Tibial nerve (tissue), 4 donors: ENCODE data around the gene APBA3. TPM values are rescaled to one million over a fixed set of nuclear protein-coding genes. Genes with fewer than 3 reads are reported as not detected.
"Not testable (repeated sequence)": the region's sequence is repeated elsewhere in the genome, so short reads cannot be mapped to it uniquely, and the experiment has no call there.

Experiments used
- DNase-seq, 2 donors: peaks; one replicate each; pipeline ENCODE4 v3.0.0-alpha.2; 2019; ENCODE audit warnings: low spot score in 2 of 2
- H3K27ac ChIP-seq, 4 donors: fragments of 200-600 bp; sonication (generic) in 3 of 4; one replicate each; pipeline ENCODE4 v1.5.1; 2017 to 2019; ENCODE audit warnings: mild to moderate bottlenecking in 1 of 4
- H3K27me3 ChIP-seq, 2 donors: fragments of 200-600 bp; sonication (generic) in 1 of 2; one replicate each; pipeline versions ENCODE4 v1.5.1 to v1.6.0; 2017 to 2019
- H3K36me3 ChIP-seq, 3 donors: fragments of 200-600 bp; sonication (generic); one replicate each; pipeline ENCODE4 v1.5.1; 2018 to 2019
- H3K4me1 ChIP-seq, 4 donors: fragments of 200-600 bp; sonication (generic) in 3 of 4; one replicate each; pipeline ENCODE4 v1.5.1; 2017 to 2019
- H3K4me3 ChIP-seq, 4 donors: fragments of 200-600 bp; sonication (generic) in 3 of 4; one replicate each; pipeline ENCODE4 v1.5.1; 2017 to 2019; ENCODE audit warnings: mild to moderate bottlenecking in 1 of 4, moderate library complexity in 1 of 4
- H3K9me3 ChIP-seq, 4 donors: fragments of 200-600 bp; sonication (generic) in 3 of 4; one replicate each; pipeline ENCODE4 v1.5.1; 2017 to 2019
- EP300 ChIP-seq, 2 donors: sonication (generic); formaldehyde crosslinking; IDR thresholded peaks; one replicate each; pipeline ENCODE4 v1.6.1; 2017; ENCODE audit warnings: antibody characterized with exemption in 2 of 2, mild to moderate bottlenecking in 1 of 2
- POLR2A ChIP-seq, 2 donors: fragments of 450-650 bp; IDR thresholded peaks; one replicate each; pipeline ENCODE4 v1.6.1; 2017; ENCODE audit warnings: antibody characterized with exemption in 2 of 2, mild to moderate bottlenecking in 2 of 2, moderate library complexity in 2 of 2
- WGBS, 2 donors: methylation state at CpG; one replicate each; pipeline ENCODE4 v1.1.5; 2018; 5-methylcytosine and 5-hydroxymethylcytosine counted together
- total RNA-seq, 4 donors: library from RNA; depleted of rRNA; stranded (reverse); fragments of >200 nt; gene quantifications; one replicate each; pipeline ENCODE4 v1.1.0, GENCODE V29; 2016
- TF ChIP-seq, protein P1 (sequence below), 5 experiments: fragments of 200-600 bp in 3 of 5; fragments of 450-650 bp in 2 of 5; sonication (generic) in 3 of 5; IDR thresholded peaks; one replicate each; pipeline ENCODE4 v1.5.1; 2016 to 2019; ENCODE audit warnings: antibody characterized with exemption in 5 of 5, mild to moderate bottlenecking in 3 of 5, moderate library complexity in 2 of 5

APBA3 gene
- total RNA-seq, 4 donors from 2014 or later, result 21.6 to 51.0 (median 34.7) TPM

DNA sequence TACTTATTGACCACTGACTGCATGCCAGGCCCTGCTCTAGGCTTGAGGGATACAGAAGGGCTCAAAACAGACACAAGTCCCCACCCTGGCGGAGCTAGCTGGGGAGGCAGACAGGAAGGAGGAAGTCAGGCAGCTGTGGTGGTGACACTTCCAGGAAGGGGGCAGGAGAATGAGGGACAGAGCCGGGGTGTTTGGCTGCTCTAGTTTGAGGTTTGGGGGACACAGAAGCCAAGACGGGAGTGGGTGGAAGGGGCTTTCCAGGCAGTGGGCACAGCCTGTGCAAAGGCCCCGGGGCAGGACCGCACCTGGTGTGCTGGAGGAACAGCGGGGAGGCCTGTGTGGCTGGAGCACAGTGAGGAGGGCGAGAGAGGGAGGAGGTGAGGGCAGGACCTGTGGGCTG lies 5.0 kb upstream of the APBA3 start:
- Histone ChIP-seq H3K36me3 (peaks cover 0 to 56% (median 14%) of the 10 kb centered on the region in 3 donors), H3K4me3 (no peak overlapping the region), H3K9me3 (no peaks in the 10 kb centered on the region), H3K4me1 (peaks cover 0 to 16% (median 3%) of the 10 kb centered on the region in 4 donors), H3K27me3 (no peaks in the 10 kb centered on the region), H3K27ac (no peak overlapping the region)
- no peak for DNase-seq
- TF ChIP-seq, protein P1, sequence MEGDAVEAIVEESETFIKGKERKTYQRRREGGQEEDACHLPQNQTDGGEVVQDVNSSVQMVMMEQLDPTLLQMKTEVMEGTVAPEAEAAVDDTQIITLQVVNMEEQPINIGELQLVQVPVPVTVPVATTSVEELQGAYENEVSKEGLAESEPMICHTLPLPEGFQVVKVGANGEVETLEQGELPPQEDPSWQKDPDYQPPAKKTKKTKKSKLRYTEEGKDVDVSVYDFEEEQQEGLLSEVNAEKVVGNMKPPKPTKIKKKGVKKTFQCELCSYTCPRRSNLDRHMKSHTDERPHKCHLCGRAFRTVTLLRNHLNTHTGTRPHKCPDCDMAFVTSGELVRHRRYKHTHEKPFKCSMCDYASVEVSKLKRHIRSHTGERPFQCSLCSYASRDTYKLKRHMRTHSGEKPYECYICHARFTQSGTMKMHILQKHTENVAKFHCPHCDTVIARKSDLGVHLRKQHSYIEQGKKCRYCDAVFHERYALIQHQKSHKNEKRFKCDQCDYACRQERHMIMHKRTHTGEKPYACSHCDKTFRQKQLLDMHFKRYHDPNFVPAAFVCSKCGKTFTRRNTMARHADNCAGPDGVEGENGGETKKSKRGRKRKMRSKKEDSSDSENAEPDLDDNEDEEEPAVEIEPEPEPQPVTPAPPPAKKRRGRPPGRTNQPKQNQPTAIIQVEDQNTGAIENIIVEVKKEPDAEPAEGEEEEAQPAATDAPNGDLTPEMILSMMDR (IDR thresholded peaks at IDR 0.05), result no peak
- TF ChIP-seq POLR2A (IDR thresholded peaks at IDR 0.05), result no peak
- TF ChIP-seq EP300 (IDR thresholded peaks at IDR 0.05), result no peak
- WGBS, 2 donors, result 93 to 95% methylated on average over 7 of the region's 7 CpGs

DNA sequence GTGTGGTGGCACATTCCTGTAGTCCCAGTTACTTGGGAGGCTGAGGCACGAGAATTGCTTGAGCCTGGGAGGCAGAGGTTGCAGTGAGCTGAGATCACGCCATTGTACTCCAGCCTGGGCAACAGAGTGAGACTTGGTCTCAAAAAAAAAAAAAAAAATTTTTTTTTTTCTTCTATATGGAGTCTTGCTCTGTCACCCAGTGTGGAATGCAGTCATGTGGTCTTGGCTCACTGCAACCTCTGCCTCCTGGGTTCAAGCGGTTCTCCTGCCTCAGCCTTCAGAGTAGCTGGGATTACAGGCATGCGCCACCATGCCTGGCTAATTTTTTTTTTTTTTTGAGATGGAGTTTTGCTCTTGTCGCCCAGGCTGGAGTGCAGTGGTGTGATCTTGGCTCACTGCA lies 4.3 kb upstream of the APBA3 start:
- not testable (repeated sequence) for H3K9me3 ChIP-seq, H3K27ac ChIP-seq, DNase-seq, H3K4me3 ChIP-seq, H3K27me3 ChIP-seq
- WGBS, 2 donors, result 83% methylated on average over 5 of the region's 5 CpGs
- peaks cover 0 to 56% (median 14%) of the 10 kb centered on the region in 3 donors for H3K36me3 ChIP-seq
- H3K4me1 ChIP-seq, result peaks cover 0 to 21% (median 4%) of the 10 kb centered on the region in 4 donors

DNA sequence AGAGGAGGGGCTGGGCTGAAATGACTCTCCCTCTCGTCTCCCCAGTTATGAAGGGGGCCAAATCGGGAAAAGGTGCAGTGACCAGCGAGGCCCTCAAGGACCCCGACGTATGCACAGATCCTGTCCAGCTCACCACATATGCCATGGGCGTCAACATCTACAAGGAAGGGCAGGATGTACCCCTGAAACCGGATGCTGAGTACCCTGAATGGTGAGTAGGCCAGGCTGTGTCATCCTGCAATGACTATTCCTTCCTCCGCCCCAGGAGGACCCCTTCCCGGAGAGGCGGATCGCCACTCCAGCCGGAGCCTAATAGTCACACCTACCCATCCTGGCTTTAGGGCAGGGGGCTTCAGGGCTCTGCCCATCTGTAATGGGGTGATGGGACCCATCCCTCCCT lies 3.6 kb upstream of the APBA3 start:
- Histone ChIP-seq H3K36me3 (peaks cover 0 to 53% (median 14%) of the 10 kb centered on the region in 3 donors), H3K4me1 (peaks cover 0 to 27% (median 7%) of the 10 kb centered on the region in 4 donors), H3K9me3 (no peaks in the 10 kb centered on the region), H3K27ac (no peak overlapping the region), H3K4me3 (no peak overlapping the region), H3K27me3 (no peaks in the 10 kb centered on the region)
- WGBS, 2 donors, result 85 to 86% methylated on average over 12 of the region's 12 CpGs
- TF ChIP-seq POLR2A (IDR thresholded peaks at IDR 0.05), result no peak
- TF ChIP-seq, protein P1 (IDR thresholded peaks at IDR 0.05), result no peak
- no peak for TF ChIP-seq EP300 (IDR thresholded peaks at IDR 0.05)
- DNase-seq, result no peak

DNA sequence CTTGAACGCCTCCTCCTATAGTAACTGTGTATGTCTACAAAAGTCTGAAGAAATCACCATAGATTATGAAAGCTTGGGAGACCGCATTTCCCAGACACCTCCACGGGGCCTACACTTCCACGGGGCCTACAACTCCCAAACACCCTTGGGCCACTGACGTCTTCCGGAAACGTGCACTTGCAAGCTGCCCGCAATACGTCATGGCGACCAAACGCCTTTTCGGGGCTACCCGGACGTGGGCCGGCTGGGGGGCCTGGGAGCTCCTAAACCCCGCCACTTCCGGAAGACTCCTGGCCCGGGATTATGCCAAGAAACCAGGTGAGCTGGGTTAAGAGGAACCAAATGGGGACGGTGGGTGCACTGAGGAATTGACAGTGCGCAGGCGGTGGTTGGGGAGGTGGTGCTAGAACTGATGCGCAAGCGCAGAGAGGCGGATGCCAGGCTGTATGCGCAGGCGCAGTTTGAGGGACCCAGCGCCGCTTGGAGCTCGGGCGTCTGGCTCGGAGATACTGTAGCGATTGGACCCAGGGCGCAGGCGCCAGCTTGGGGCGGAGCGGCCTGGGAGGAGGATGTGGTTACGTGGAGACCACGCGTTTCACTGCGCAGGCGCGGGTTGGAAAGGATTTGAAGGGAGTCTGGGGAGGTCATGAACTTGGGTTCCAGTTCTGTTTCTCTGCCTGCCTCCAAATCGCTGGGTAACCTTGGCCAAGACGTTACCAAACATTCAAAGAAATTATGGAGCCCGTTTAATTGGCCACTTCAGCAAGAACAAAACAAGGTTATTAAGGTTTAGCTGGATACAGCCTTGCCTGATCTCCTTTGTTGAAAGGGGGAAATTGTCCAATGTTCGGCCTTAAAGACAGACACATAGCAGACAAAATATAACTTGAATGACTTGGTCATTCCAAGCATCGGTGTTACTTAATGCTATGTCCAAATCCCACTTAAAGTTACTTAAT lies 1.3 kb upstream of the APBA3 start, which contains the start of gene MRPL54:
TSS of gene MRPL54 (plus strand) at position 182 of the 959 bp plus-strand sequence. CDS start at position 201, 19 bp downstream.
- H3K27ac ChIP-seq, result peak within 1 kb of the TSS; percentile 96 to 99 (median 96)
- TF ChIP-seq, protein P1 (IDR thresholded peaks at IDR 0.05), result peak in 2 of 5 experiments; percentile 16 to 57
- TF ChIP-seq POLR2A (IDR thresholded peaks at IDR 0.05) (peak; percentile 8 to 84), EP300 (IDR thresholded peaks at IDR 0.05) (peak; percentile 78 to 97)
- WGBS, 2 donors, result 3% methylated on average over 46 to 47 of the region's 47 CpGs
- peaks cover 0 to 43% (median 15%) of the 10 kb centered on the region in 4 donors for H3K4me1 ChIP-seq
- no peaks in the 10 kb centered on the region for H3K27me3 ChIP-seq
- no peaks in the 10 kb centered on the region for H3K9me3 ChIP-seq
- H3K4me3 ChIP-seq, result peak within 1 kb of the TSS; percentile 75 to 98 (median 90)
- peaks cover 0 to 53% (median 14%) of the 10 kb centered on the region in 3 donors for H3K36me3 ChIP-seq
- peak; percentile 96 to 97 for DNase-seq

DNA sequence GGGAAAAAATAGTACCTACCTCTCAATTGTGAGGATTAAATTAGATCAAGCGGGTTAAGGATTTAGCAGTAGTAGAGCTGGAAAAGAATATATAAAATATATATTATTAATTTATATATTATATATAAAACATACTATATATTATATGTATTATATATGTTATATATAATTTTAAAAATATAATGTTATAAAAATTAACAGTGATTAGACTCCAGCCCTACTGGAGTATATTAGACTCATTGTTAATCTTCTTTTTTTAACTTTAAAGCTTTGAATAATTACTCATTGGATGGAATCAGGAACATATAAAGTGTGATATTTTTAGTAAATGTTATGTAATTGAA lies 610 bp upstream of the APBA3 start:
- H3K9me3 ChIP-seq, result no peaks in the 10 kb centered on the region
- peaks cover 0 to 53% (median 11%) of the 10 kb centered on the region in 3 donors for H3K36me3 ChIP-seq
- peak overlapping the region in 2 of 4 donors; percentile 93 to 98 for H3K4me3 ChIP-seq
- no peaks in the 10 kb centered on the region for H3K27me3 ChIP-seq
- DNase-seq, result no peak
- TF ChIP-seq EP300 (IDR thresholded peaks at IDR 0.05) (no peak), POLR2A (IDR thresholded peaks at IDR 0.05) (no peak)
- TF ChIP-seq, protein P1 (IDR thresholded peaks at IDR 0.05), result no peak
- H3K4me1 ChIP-seq, result peaks cover 0 to 43% (median 15%) of the 10 kb centered on the region in 4 donors
- WGBS, 2 donors, result 52 to 53% methylated on average over 1 of the region's 1 CpG
- peak overlapping the region; percentile 96 to 99 (median 96) for H3K27ac ChIP-seq
